ENCODE results near the gene GLYATL2.

The GLYATL2 gene

DNA sequence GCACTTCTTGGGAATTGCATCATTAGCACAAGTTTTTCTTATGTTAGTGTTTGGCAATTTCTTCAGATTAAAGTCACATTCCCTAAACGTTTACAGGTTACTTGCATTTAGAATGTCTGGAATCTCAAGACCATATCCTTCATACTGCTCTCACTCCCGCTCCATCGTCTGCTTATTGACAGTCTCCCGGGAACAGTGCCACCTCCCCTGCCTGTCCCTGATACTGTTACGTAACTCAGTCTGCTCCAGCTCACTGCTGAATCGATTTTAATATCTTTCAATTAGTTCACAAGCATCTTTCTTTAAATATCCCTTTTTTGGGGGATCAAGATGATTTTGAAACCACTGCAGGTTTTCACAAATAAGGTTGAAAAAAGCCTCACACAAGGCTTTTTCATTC lies 48.2 kb downstream of the GLYATL2 start:
- no peak for DNase-seq

DNA sequence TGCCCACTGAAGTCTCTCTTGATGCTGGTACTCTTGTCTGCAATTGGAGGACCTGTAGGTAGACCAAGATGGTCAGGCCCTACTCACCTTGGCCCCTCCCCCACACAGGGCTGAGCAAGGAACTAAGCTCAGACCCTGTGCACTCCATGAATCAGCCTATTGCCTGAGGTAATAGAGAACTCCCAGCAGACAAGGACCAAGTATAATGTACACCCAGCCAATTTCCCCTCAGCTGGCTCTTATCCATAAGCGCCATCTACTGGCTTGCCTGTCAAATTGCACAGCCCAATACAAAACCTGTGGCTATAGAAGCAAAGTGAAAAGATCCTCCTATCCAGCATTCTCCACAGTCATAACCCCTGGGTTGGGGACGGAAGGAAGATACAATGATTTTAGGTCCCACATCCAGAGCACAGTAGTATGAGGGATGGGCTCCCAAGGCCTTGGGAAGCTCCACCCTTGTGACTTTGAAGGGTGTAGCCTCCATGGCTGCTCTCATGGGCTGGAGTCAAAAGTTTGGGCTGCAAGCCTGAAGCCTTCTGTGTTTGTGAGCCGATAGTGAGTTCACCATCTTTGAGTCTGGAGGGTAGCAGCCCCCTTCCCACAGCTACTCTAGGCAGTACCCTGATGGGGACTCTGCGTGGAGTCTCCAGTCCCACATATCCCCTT lies 56.0 kb downstream of the GLYATL2 start:
- no peak for DNase-seq

DNA sequence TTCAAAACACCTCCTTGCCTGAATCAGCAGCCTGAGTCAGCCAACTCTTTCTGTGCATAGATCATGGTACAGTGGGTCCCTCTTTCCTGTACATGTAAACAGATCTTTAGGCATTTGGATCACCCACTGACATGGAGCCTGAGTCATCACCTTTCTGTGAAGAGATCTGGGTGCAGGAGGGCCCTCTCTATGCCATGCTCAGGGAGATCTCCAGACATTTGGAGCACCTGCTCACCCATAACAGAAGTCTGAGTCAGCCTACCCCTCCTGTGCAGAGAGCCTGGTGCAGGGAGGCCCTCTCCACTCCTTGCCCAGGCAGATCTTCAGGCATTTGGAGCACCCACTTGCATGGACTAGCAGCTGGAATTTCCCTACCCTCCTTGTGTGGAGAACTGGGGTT lies 56.6 kb downstream of the GLYATL2 start:
- no peak for DNase-seq

DNA sequence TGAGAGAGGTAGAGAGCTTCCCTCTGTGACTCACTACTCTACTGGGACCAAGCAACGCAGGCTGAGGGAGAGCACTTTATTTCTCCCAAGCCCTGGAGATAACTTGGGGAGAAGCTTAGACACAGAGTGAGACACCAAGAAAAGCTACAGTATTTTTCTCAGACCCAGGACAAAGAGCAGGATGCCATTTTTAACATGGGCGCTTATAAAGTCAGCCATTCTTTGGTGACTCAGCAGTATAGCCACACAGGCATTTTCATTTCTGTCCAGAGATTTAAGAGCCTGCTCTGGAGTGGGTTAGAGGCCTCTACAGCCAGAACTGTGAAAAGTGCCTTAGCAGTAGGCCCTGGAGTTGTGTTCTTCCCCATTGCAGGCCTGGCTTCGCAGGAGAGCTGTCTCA lies 57.8 kb downstream of the GLYATL2 start:
- DNase-seq, result no peak

DNA sequence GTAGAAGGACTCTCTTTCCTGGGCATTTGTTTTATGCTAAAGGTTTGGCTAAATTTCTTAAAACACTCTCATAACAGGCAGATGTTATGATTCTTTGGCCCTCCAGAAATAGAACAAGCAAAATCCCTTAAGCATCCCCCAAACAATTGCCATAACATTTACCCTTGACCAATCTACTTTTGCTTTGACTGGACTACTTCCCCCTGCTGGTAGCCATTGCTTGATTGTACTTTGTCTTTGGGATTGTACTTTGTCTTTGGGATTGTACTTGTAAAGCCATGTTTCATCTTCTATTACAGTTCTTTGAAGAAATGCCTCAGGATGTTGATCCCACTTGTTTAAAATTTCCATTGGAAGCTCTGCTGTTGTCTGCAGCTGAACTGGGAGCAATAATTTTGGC lies 59.5 kb downstream of the GLYATL2 start:
- DNase-seq, result no peak

Measured in SHP77 treated with DMSO at 0.1 percent for 48 hours (cell line).